Measurements from ENCODE around the gene S100A11. TPM values are rescaled to one million over a fixed set of nuclear protein-coding genes. Genes with fewer than 3 reads are reported as not detected.

Gene S100A11
- total RNA-seq, result 77.9 and 105 TPM in 2 replicates

DNA sequence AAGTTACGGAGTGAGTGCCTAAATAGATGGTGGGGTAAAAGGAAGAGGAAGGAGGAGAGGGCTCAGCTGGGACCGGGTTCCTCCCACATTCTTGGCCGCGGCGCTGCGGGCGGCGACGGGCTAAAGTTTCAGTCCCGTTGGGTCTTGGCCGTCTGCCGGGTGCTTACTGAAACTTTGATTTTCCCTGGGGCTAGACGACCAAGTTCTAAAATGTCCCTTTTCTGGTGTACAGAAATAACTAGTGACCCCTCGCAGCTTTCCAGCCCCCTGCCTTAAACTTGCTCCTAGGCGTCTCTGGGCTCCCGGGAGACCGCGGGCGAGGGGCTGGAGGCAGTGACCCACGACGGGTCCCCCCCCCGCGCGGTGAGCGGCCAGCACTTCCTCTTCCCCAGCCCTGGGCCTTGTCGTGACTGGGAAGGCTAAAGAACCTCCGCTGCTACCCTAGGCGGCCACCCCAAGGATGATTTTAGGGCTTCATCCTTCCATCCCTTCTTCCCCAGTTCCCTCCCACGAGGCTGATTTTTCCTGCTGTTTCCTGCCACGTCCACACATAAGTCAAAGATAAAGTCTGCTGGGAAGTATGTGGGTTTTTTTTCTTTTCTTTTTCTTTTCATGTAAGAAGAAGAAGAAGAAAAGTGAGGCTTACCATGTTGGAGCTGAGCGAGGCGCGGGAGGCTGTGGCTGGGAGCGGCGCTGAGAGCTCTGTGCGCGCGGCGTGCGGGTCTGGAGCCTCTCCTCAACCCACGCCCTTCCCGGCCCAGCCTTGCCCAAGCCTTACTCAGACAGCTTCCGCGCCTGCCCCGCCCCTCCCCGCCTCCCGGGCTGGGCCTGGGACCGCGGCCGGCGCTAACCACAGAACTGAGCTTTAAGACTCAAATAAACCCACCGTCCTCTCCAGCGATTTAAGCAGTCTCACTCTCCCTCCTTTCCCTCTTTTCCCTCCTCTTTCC, at the start of gene S100A11:
S100A11 (minus strand) TSS at position 738 of the 950 bp plus-strand sequence; CDS start at position 649, 89 bp downstream.

GRCh38 chr1:151993734-151994496, 42.9 kb downstream of the S100A11 start, which contains the start of gene S100A10:
Gene S100A10, minus strand, starts transcription at chr1:151993859. Its CDS starts 7,629 bp downstream, at chr1:151986230.

Other genes with a start within 250 kb of the S100A11 start
- 2.3 and 3.1 TPM in 2 replicates for gene TDRKH, start 246.5 kb downstream of the S100A11 start, total RNA-seq
- gene LINGO4, start 231.6 kb downstream of the S100A11 start, total RNA-seq, result not detected in 2 replicates
- gene RORC, start 205.2 kb downstream of the S100A11 start, total RNA-seq, result 0.03 TPM in 1 of 2 replicates, not detected in the other
- gene C2CD4D, start 197.2 kb downstream of the S100A11 start, total RNA-seq, result not detected in 2 replicates
- gene THEM5, start 183.3 kb downstream of the S100A11 start, total RNA-seq, result not detected in 2 replicates
- 6.5 and 10.7 TPM in 2 replicates for gene THEM4, start 127.5 kb downstream of the S100A11 start, total RNA-seq
- 131 and 191 TPM in 2 replicates for gene S100A10, start 43.1 kb downstream of the S100A11 start, total RNA-seq
- gene TCHHL1, start 52.1 kb upstream of the S100A11 start, total RNA-seq, result not detected in 2 replicates
- gene TCHH, start 78.4 kb upstream of the S100A11 start, total RNA-seq, result 0.03 TPM in 1 of 2 replicates, not detected in the other
- gene RPTN, start 122.2 kb upstream of the S100A11 start, total RNA-seq, result not detected in 2 replicates
- gene HRNR, start 187.2 kb upstream of the S100A11 start, total RNA-seq, result not detected in 2 replicates

Measured in smooth muscle cell of the pulmonary artery (primary cell).